ENCODE measurements around the gene NFKBIL1. TPM values are rescaled to one million over a fixed set of nuclear protein-coding genes. Genes with fewer than 3 reads are reported as not detected.

Gene NFKBIL1
- total RNA-seq, 1 experiment from 2014 or later, result 15.1 TPM

- Histone ChIP-seq H4K20me1 (ENCODE audit: control insufficient read depth, insufficient read depth, insufficient read length) (peaks cover 4% of the 10 kb centered on the region), H2BK5ac (ENCODE audit: insufficient read length, low read length) (no peak overlapping the region), H4K5ac (ENCODE audit: insufficient read length, low read depth, low read length) (no peak overlapping the region), H2BK20ac (ENCODE audit: low read depth, low read length, poor library complexity, severe bottlenecking) (no peak overlapping the region), H4K91ac (ENCODE audit: insufficient read length, low read depth, low read length) (no peak overlapping the region), H2AFZ (ENCODE audit: low read length) (no peak overlapping the region), H3K18ac (ENCODE audit: insufficient read length, low read depth, low read length) (no peak overlapping the region), H2AK5ac (ENCODE audit: insufficient read length, low read length) (no peak overlapping the region), H3T11ph (ENCODE audit: low read length) (no peak overlapping the region), H3K4me1 (ENCODE audit: insufficient read depth, low read length) (no peaks in the 10 kb centered on the region; the same call in 1 of the 2 replicates), H2BK120ac (ENCODE audit: low read depth, low read length, poor library complexity, severe bottlenecking) (no peak overlapping the region), H3K79me1 (ENCODE audit: insufficient read depth, low read depth, low read length, poor library complexity, severe bottlenecking) (peaks cover 11% of the 10 kb centered on the region), H3K14ac (ENCODE audit: insufficient read depth, low read length) (no peak overlapping the region), H3K9me3 (ENCODE audit: control insufficient read depth, low read depth, low read length) (no peaks in the 10 kb centered on the region), H2BK12ac (ENCODE audit: insufficient read length, low read depth, low read length) (no peak overlapping the region), H3K23ac (ENCODE audit: insufficient read length, low read depth, low read length) (no peak overlapping the region), H3K79me2 (ENCODE audit: insufficient read depth, low read length) (no peaks in the 10 kb centered on the region; the same call in 1 of the 2 replicates), H3K9ac (ENCODE audit: extremely low read depth, insufficient read length, low read length) (no peak overlapping the region), H3K27me3 (ENCODE audit: insufficient read depth, low read length) (no peaks in the 10 kb centered on the region), H2BK15ac (ENCODE audit: low read depth, low read length) (no peak overlapping the region), H4K8ac (replicated peaks; ENCODE audit: insufficient read length, low read depth, low read length) (no peak overlapping the region), H3K4me2 (ENCODE audit: insufficient read depth, insufficient read length, low read length) (no peak overlapping the region), H3K23me2 (ENCODE audit: insufficient read length, low read depth, low read length, poor library complexity, severe bottlenecking) (no peaks in the 10 kb centered on the region), H3K56ac (ENCODE audit: insufficient read length, low read depth, low read length) (no peak overlapping the region), H3K4ac (ENCODE audit: low read depth, low read length) (no peak overlapping the region), H3K27ac (ENCODE audit: insufficient read length, low read depth, low read length) (no peak overlapping the region)
- Mint-ChIP-seq H3K4me3 (no peak overlapping the region), H3K27ac (peak overlapping the region in 1 of 3 experiments; percentile 28; a peak in 2 of 7 replicates), H3K9me3 (no peaks in the 10 kb centered on the region; a peak in 1 of 5 replicates), H3K36me3 (ENCODE audit: insufficient read depth in 1 of 3, low read depth in 3 of 3) (peaks cover 59 to 69% (median 64%) of the 10 kb centered on the region in 3 experiments), H3K27me3 (ENCODE audit: low read depth) (no peaks in the 10 kb centered on the region), H3K4me1 (peaks cover 23 to 33% of the 10 kb centered on the region in 2 experiments)
- WGBS (ENCODE audit: extremely low coverage, insufficient read length, low lambda C conversion rate), result no CpG with 5 or more reads among the region's 7 CpGs
- TF ChIP-seq CTCF (conservative IDR thresholded peaks at IDR 0.05), result no peak
- no peak for DNase-seq
Observed at GRCh38 chr6:31531162-31531561, 16.2 kb upstream of the NFKBIL1 start.

Data from H9 (cell line).